NCI-H69 (cell line): ENCODE results near the gene PLAGL2.
A peak's percentile ranks its signal among the peaks of the same experiment; 100 is the strongest.
"Not testable (repeated sequence)": the region's sequence is repeated elsewhere in the genome, so short reads cannot be mapped to it uniquely, and the experiment has no call there.

Experiments used
- DNase-seq: peaks from one replicate; lab custom pipeline; 2025; lab: John Stamatoyannopoulos, UW

PLAGL2 gene

DNA sequence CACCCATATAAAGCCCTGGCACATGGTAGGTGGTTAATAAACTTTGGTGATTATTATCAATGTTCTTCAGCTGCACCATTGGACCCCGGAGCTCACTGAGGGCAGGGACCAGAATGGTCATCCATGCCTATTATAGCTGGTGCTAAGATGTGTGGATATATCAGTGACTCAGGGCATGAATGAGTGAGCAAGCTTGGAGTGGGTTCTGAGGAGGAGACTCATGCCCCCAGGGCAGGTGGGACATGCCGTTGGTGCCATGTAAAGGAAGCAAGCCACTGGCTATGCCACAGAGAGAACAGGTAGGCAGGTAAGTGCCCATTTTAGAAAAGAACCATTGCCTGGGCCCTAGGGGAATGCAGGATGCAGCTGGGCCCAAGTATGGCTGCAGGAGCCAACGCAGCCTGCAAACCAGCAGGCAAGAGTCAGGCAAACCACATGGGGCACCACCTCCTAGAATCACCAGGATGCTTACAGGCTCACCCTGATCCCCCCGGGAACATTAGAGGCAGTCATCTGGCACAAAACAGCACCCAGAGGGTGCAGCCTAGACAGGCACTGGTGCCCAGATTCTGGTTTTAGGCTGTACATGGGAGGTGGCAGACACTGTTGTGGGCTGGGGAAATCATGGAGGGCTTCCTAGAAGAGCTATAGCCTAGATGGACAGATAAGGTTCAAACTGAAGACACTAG lies 23.5 kb downstream of the PLAGL2 start:
- DNase-seq = no peak

DNA sequence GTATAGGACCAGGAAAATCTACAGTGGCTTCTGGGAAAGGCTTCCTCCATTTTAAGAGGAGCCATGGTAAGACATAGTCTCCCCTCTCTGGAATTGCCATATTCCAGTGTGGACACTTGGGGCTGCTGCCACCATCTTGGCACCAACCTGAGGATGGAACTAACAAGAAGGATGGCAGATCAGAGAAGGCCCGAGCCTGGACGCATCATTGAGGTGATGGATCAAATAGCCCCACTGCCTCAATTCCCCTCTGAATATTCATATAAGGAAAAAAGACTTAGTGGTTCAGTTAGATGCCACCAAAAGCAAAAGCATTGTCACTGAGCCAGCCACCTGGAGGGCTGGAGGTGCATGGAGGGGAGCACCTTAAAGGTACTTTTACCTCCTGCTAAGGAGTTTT lies 25.9 kb downstream of the PLAGL2 start:
- DNase-seq = no peak

DNA sequence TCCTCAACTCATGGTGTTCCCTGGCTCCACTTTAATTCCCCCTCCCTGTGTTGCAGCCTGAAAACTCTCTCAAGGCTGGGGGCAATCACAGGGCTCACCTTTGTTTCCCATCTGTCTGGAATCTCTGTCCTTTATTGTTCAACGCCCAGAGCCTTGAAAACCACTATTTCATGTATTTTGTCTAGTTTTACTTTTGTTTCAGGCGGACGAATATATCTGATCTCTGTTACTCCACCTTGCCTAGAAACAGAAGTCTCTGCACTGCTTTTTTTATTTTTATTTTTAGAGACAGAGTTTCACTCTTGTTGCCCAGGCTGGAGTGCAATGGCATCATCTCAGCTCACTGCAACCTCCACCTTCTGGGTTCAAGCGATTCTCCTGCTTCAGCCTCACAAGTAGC lies 27.6 kb downstream of the PLAGL2 start:
- no peak for DNase-seq

DNA sequence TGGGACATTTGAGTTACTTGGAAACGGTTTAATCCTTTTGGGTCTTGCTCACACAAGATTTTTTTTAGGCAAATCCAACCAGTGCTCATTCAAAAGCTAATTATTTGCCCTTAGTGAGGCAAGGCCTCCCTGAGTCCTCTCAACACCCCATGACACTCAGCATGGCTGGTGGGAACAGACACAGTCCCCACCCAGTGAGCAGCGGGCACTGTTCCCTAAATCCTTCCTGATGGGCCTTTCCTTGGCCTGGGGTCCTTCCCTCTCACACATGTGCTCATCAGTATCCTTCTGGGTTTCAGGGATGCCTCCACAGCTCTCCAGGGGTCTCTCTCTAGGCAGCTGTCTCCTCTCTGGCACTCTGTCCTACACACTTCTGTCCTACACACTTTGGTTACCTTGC lies 28.0 kb downstream of the PLAGL2 start:
- DNase-seq = no peak

DNA sequence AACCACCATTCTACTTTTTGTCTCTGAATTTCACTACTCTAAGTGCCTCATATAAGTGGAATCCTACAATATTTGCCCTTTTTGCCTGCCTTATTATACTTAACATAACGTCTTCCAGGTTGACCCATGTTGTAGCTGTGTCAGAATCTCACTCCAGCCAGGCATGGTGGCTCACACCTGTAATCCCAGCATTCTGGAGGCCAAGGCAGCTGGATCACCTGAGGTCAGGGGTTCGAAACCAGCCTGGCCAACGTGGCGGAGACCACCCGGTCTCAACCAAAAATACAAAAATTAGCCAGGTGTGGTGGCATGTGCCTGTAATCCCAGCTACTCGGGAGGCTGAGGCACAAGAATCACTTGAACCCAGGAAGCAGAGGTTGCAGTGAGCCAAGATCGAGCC lies 29.8 kb downstream of the PLAGL2 start:
- not testable (repeated sequence) for DNase-seq

DNA sequence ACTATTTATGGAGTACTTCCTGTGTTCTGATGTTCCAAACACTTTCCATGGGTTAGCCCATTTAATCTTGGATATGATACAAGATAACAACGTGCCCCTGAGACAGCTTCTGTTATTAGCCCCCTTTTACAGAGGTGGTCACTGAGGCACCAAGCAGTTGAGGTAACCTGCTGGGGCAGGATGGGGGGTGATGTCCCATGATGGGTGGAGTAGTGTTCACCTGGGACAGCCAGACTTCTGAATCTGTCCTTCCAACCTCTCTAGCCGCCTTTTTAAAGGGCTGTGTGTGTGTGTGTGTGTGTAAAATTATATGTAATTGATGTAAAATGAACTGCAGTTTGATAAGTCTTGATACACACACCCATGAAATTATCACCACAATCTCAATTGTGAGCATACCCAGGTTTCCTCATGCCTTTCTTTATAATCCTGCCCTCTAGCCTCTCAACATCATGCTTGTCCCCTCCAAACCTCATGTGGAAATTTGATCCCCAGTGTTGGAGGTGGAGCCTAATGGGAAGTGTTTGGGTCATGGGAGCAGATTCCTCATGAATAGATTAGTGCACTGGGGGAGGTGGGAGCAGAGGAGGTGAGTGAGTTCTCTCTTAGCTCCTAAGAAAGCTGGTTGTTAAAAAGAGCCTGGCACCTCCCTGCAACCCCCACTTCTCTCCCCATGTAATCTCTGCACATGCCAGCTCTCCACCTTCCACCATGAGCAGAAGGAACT lies 39.2 kb downstream of the PLAGL2 start:
- DNase-seq = peak; percentile 42

DNA sequence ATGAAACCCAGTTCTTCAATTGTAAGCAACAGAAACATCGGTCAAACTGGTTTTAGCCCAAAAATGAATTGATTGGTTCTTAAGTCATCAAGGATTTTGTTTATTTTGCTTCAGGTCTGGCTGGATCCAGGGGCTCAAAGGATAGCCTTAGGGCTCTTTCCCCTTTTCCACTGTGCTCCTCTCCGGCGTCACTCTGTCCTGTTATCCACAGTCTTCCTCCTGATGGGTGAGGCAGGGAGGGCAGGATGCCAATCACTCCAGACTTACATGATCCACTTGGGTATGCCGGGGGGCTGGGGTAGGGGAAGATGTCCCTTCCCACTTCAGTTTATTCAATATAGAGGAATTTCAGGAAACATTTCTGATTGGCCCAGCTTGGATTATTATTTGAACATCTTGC lies 40.0 kb downstream of the PLAGL2 start:
- DNase-seq = no peak

DNA sequence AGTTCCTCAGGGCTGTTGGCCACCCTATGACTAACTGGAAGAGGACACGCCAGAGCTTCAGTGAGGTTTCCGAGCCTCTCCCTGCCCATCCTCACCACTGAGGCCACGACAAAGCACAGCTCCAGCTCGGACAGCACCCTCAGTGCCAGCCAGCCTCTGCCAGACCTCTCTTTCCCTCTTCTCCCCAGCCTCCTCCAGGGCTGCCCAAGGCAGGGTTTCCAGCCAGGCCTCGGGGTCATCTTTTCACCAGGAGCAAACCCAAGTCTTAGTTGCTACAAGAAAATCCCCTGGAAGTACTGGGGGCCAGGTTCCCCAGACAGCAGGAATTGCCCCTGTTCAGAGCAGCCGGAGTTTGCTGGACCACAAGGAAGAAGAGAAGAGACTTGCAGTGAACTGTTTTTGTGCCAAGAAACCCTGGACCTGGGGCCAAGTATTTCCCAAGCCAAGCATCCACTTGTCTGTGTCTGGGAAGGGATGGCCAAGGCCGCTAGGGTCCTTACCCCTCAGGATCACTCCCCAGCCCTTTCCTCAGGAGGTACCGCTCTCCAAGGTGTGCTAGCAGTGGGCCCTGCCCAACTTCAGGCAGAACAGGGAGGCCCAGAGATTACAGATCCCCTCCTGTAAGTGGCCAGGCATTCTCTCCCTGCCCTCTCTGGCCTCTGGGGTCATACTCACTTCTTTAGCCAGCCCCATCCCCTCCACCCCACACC lies 41.6 kb downstream of the PLAGL2 start:
- no peak for DNase-seq

DNA sequence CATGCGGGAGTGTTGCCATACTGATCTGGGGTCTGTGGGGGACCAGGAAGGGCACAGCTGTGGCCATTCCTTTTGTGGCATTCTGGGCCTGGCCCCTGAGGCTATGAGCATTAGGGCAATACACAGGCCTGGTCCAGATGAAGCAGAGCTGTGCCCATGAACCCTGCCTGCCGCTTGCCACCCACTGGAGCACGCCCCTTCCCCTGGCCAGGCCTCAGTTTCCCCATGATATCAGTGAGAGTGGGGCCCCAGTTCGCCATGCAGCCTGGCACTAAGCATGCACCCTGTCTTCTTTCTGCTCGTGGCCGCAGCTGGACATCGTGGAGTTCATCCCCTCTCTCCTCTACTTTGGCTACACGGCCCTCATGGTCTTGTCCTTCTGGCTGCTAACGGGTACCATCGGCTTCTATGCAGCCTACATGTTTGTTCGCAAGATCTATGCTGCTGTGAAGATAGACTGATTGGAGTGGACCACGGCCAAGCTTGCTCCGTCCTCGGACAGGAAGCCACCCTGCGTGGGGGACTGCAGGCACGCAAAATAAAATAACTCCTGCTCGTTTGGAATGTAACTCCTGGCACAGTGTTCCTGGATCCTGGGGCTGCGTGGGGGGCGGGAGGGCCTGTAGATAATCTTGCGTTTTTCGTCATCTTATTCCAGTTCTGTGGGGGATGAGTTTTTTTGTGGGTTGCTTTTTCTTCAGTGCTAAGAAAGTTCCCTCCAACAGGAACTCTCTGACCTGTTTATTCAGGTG lies 42.4 kb downstream of the PLAGL2 start:
- no peak for DNase-seq

DNA sequence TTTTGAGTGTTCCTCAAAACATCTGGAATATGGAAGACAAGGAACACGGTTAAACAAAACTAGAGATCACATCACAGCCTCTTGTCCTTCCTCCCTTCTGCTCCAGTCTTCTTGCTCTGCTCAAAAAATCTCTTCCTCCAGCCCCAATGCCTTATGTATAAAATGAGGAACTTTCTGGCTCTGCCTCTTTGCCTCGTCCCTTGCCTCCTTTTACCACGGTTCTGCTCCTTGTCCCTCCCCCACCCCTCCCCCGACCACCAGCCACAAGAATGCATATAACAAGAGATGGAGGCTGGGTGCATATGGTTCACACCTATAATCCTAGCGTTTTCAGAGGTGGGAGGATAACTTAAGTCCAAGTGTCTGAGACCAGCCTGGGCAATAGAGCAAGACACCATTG lies 43.6 kb downstream of the PLAGL2 start:
- no peak for DNase-seq

DNA sequence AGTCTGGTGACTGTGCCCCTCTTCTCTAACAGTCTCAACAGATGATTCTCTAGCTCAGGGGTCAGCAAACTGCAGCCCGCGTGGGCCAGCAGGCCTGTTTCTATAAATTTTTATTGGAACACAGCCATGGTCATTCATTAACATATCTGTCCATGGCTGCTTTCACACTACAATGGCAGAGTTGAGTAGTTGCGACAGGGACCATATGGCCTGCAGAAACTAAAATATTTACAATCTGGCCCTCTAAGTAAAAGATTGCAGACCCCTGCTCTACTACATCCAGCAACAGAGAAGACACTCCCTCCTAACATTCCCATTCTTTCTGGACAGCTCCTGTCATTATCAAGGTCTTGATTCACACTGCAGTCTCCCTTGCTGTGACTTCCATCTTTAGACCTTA lies 45.2 kb downstream of the PLAGL2 start:
- no peak for DNase-seq

DNA sequence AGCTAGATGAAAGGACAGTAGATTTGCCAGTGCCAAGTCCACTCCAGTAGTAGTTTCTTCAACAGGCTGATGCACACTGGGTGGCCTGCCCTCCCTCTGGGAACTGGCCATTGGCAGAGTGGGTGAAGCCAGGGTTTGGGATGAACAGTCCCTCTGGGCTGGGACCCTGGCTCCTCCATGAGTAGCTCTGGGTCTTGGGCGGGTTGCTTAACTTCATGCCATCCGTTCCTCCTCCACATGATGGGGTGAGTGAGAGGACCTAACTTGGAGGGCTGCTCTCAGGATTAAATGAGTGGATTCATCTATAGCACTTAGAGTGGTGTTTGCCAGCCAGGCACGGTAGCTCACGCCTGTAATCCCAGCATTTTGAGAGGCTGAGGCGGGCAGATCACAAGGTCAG lies 47.2 kb downstream of the PLAGL2 start:
- DNase-seq = no peak

DNA sequence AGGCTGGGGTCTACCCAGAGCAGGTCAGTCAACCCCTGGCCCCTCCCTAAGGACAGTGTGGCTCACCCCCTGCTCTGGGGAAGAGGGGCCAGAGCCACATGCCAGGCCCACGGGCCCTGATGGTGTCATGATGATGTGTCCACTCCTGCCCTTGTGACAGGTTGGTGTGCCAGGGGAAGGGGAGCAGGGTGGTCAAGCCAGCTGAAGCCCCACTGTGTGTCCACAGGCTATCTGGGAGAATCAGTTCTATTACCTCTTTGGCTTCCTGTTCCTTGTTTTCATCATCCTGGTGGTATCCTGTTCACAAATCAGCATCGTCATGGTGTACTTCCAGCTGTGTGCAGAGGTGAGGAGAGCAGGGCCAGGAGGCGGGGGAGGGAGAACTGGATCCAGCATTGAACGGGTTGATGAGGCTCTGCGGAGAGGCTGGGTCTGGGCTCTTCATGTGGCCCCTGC lies 47.7 kb downstream of the PLAGL2 start:
- DNase-seq = no peak

DNA sequence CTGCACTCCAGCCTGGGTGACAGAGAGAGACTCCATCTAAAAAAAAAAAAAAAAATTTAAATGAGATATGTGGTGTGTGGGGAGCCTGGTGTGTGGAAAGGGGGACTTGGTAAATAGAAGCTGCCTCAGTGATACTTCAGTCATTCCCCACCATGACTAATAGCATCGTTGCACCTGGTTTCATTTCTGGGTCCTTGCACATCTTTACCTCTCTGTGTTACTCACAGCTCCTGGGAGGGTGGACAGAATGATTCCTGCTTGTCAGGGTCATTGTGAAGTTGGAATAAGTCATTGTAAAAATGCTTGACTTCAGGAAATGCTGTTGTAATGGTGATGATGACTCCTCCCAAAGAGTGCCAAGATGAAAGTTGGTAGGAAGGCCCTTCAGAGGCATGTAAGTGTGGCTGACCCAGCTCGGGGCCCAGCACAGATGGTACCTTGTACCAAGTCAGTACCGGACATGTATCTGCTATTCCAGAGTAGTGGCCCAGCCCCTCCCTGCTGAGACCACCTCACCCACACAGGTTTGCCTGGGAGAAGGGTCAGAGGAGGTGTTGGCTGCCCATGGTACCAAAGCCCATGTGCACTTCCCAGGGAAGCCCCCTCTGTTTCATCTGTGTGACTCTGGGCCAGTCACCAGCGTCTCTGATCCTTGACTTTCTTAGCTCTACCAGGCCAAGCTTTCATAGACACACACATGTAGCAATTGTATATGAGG lies 48.4 kb downstream of the PLAGL2 start:
- DNase-seq = no peak

DNA sequence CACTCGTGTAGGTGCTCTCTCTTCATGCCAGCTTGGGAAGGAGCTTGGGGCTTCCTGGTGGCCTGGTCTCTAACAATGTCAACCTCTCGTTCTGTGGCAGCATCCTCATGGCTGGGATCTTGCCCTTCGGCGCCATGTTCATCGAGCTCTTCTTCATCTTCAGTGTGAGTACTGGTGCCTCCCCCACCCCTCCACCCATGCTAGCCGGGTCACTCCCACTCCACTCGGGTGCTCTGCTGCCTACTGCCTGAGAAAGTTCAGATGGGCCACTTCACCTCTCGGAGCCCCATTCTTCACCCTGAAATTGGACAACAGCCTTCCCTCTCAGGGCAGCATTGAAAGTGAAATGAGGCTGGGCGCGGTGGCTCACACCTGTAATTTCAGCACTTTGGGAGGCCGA lies 49.2 kb downstream of the PLAGL2 start:
- no peak for DNase-seq

DNA sequence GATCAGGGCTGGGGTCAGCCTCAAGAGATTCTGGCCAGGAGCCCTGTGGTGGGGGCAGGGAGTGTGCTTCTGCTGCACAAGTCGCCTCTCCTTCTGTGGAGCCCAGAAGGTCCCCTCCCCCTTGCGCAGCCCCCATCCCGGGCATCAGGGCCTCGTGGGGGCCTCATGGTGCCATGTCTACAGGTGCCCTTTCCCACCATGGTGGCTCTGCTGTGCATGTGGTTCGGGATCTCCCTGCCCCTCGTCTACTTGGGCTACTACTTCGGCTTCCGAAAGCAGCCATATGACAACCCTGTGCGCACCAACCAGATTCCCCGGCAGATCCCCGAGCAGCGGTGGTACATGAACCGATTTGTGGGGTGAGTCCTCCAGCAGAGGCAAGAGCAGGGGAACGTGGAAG lies 49.9 kb downstream of the PLAGL2 start:
- DNase-seq = no peak

DNA sequence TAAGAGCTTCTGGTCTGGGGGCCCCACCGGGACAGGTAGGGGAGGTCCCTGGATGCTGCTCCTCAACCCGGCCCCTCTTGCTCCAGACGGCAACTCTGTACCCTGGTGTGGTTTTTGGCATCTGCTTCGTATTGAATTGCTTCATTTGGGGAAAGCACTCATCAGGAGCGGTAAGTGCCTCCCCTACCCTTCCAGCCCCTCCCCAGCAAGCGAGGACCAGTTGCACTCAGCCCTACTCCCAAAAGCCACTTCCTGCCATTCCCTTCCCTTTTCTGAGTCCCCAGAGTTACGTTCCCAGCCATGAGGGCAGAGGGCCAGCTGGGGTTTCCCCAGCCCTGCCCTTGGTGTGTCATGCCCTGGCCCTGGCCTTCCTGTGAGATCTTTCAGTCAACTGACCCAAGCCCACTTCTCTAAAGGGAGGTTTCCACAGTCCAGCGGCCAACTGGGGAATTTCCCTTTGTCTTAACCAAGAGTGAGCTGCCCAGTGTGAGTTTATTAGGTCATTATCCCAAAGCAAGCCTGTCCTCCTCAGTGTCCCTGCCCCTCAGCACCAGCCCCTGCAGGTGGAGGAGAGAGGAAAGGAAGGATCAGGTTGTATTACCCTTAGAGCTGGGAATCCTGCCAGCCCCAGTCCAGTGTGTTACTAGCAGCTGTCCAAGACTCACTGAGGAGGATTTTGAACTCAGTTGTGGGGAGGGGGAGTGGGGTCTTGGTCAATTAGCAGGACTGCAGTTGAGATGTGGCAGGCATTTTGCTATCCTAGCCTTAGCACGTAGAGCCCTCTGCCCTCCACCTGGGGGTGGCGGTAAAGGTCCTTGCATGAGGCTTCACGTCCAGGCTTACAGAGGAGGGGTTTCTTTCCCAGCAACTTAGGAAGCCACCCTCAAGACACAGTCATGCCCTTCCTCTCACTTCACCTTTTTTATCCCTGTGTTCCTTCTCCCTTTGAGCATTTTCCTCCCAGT lies 52.2 kb downstream of the PLAGL2 start:
- peak; percentile 68 for DNase-seq

DNA sequence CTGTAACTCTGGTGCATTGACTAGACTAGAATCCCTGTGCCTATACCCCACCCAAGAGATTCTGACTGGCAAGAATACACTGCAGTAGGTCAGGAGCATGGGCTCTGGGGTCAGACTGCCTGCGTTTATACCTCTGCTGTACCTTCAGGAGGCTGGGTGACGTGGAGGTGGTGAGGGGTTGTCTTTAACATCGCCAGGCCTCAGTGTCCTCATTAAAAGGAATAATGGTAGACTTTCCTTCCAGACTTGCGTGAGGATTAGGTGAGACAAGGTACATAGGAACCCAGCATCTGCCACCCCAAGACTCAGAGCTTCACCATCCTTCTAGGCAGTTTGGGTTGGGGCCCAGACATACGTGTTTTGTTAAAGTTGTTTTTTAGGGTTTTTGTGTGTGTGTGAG lies 53.8 kb downstream of the PLAGL2 start:
- DNase-seq = no peak

DNA sequence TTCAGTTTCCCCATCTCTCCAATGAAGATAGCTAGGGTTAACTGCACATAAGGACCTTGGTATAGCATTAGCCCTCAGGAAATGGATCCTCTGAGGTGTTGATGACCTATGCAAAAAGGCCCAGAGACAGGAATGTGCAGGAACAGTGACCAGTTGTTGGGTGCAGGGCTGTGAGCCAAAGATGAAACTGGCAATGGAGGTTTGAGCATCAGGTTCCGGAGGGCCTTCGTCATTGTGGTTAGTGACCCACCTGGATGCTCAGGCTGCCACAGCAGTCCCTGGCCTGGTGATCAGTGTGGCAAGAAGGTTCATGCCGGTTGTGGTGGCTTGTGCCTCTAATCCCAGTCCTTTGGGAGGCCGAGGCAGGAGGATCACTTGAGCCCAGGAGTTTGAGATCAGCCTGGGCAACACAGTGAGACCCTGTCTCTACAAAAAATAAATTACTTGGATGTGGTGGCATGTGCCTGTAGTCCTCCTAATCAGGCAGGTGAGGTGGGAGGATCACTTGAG lies 54.3 kb downstream of the PLAGL2 start:
- no peak for DNase-seq

DNA sequence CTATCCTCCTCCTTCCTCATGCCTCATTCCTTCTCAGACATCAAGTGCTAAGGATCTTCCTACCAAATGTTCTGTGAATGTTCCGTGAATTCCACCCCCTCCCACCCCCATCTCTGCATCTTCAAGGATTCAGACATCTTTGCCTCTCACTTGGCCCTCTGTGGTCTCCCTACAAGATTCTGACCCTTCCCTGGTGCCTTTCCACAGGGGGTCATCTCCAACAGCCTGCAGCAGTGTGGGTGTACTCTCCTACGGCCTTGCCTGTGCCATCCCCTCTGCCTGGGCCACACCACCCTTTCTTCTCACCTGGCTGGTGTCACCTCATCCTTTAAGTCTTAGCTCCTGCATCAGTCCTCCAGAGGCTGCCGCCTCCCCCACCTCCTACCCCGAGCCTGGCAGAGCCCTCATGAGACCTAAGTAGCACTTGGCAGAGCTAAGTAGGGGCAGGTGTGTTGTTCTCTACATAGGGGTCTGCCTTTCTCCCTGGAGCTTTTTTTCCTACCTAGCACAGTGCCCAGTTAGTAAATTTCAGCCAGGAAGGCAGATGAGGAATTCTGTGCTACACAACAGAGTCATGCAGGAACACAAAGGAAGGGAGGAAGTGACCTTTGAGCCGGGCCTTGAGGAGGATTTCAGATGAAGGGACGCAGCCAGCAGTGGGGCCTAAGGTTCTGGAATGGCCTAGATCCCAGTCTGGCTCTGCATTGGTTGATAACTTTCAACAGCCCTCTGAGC lies 55.0 kb downstream of the PLAGL2 start:
- DNase-seq = no peak
